ENCODE results near the gene MCOLN1. TPM values are rescaled to one million over a fixed set of nuclear protein-coding genes. Genes with fewer than 3 reads are reported as not detected.

MCOLN1 gene
- total and polyA plus RNA-seq, 2 donors (not counting 3 experiments of a cell fraction or from before 2014, with no cell fraction given) = 23.0 to 60.9 TPM

GRCh38 chr19:7488736-7489353 lies 33.6 kb upstream of the MCOLN1 start, which contains the start of gene PEX11G:
PEX11G (minus strand) TSS chr19:7489035; CDS start chr19:7489010, 25 bp downstream.
- intact Hi-C loops (cut with micrococcal nuclease) (loop anchor here (2.0 to 5.0 kb wide), 2 partner anchors 33 to 46 kb away; partner anchors contain the start of genes MCOLN1 and PNPLA6), dilution Hi-C loops (cut with MboI; ENCODE audit: extremely low pct_ligation_motif_present, low sequenced_read_pairs) (no loop called here)
- H4K20me1 ChIP-seq (replicated peaks; ENCODE audit: control insufficient read depth, extremely low read depth, insufficient read depth, low read length) = no peaks in the 10 kb centered on the region
- no peaks in the 10 kb centered on the region for H3K9me3 ChIP-seq (replicated peaks; ENCODE audit: control insufficient read depth, insufficient read depth, low read length)
- H3K27me3 ChIP-seq (ENCODE audit: control insufficient read depth in 2 of 2, insufficient read depth in 2 of 2, low read length in 2 of 2) = no peaks in the 10 kb centered on the region
- DNase-seq (ENCODE audit: low read depth, low spot score) (peak; percentile 91), FAIRE-seq (peak; percentile 21)
- TF ChIP-seq POLR2A (IDR thresholded peaks at IDR 0.05; ENCODE audit: low read depth, low read length) = peak; percentile 91
- no peak for TF ChIP-seq GATA2 (IDR thresholded peaks at IDR 0.05; ENCODE audit: insufficient read depth, insufficient read length, low read depth, low read length)
- TF ChIP-seq FOS (IDR thresholded peaks at IDR 0.05; ENCODE audit: borderline replicate concordance, insufficient read depth, low read length) = no peak
- TF ChIP-seq POLR2AphosphoS5 (IDR thresholded peaks at IDR 0.05; ENCODE audit: insufficient read depth, low read depth, low read length) = peak; percentile 76
- TF ChIP-seq EZH2 (IDR thresholded peaks at IDR 0.05; ENCODE audit: borderline replicate concordance, low read depth, low read length, severe bottlenecking) = no peak
- TF ChIP-seq MAX (IDR thresholded peaks at IDR 0.05; ENCODE audit: insufficient read depth, insufficient read length) = no peak
- CTCF ChIA-PET = no interaction called here
- no peaks in the 10 kb centered on the region for H3K36me3 ChIP-seq (ENCODE audit: control insufficient read depth in 2 of 2, extremely low read depth in 1 of 2, insufficient read depth in 2 of 2, low read length in 2 of 2)
- peak within 1 kb of the TSS; percentile 68 for H3K27ac ChIP-seq (ENCODE audit: insufficient read depth, low read depth, low read length)
- peak within 1 kb of the TSS; percentile 32 to 67 (median 45) for H3K4me3 ChIP-seq (replicated peaks in 1 of 3; ENCODE audit: insufficient read depth in 1 of 3, low read depth in 1 of 3, low read length in 3 of 3)
- H2AFZ ChIP-seq (ENCODE audit: low read depth, low read length) = peak within 1 kb of the TSS; percentile 98
- no peaks in the 10 kb centered on the region for H3K79me2 ChIP-seq (ENCODE audit: control insufficient read depth, insufficient read depth, low read length)
- no TSS peak for BruUV-seq (replicated peaks)
- H3K4me2 ChIP-seq (ENCODE audit: insufficient read depth, low read length) = peak within 1 kb of the TSS; percentile 77
- no peaks in the 10 kb centered on the region for H3K9me1 ChIP-seq (replicated peaks; ENCODE audit: control insufficient read depth, extremely low read depth, insufficient read depth, low read length)
- H3K9ac ChIP-seq (replicated peaks; ENCODE audit: extremely low read depth, insufficient read depth, low read length) = peak within 1 kb of the TSS; percentile 85
- peaks cover 18% of the 10 kb centered on the region for H3K4me1 ChIP-seq (ENCODE audit: control insufficient read depth, extremely low read depth, insufficient read depth, low read length)
- POLR2A ChIA-PET = no interaction called here

- no peaks in the 10 kb centered on the region for H4K20me1 ChIP-seq (replicated peaks; ENCODE audit: control insufficient read depth, extremely low read depth, insufficient read depth, low read length)
Observed at GRCh38 chr19:7489609-7490044, 32.8 kb upstream of the MCOLN1 start.

More at GRCh38 chr19:7489609-7490044, 32.8 kb upstream of the MCOLN1 start:
- peaks cover 18% of the 10 kb centered on the region for H3K4me1 ChIP-seq (ENCODE audit: control insufficient read depth, extremely low read depth, insufficient read depth, low read length)
- no peaks in the 10 kb centered on the region for H3K79me2 ChIP-seq (ENCODE audit: control insufficient read depth, insufficient read depth, low read length)
- no peak overlapping the region for H3K9ac ChIP-seq (replicated peaks; ENCODE audit: extremely low read depth, insufficient read depth, low read length)
- H3K9me1 ChIP-seq (replicated peaks; ENCODE audit: control insufficient read depth, extremely low read depth, insufficient read depth, low read length) = no peaks in the 10 kb centered on the region
- H3K36me3 ChIP-seq (ENCODE audit: control insufficient read depth in 2 of 2, extremely low read depth in 1 of 2, insufficient read depth in 2 of 2, low read length in 2 of 2) = no peaks in the 10 kb centered on the region
- intact Hi-C loops (cut with micrococcal nuclease) (loop anchor here (2.0 to 5.0 kb wide), 2 partner anchors 33 to 45 kb away; partner anchors contain the start of genes MCOLN1 and PNPLA6), dilution Hi-C loops (cut with MboI; ENCODE audit: extremely low pct_ligation_motif_present, low sequenced_read_pairs) (no loop called here)
- no TSS peak for BruUV-seq (replicated peaks)
- no peaks in the 10 kb centered on the region for H3K9me3 ChIP-seq (replicated peaks; ENCODE audit: control insufficient read depth, insufficient read depth, low read length)
- no peak overlapping the region for H3K4me3 ChIP-seq (replicated peaks in 1 of 3; ENCODE audit: insufficient read depth in 1 of 3, low read depth in 1 of 3, low read length in 3 of 3)
- no peak for TF ChIP-seq MAX (IDR thresholded peaks at IDR 0.05; ENCODE audit: insufficient read depth, insufficient read length)
- no peak for TF ChIP-seq GATA2 (IDR thresholded peaks at IDR 0.05; ENCODE audit: insufficient read depth, insufficient read length, low read depth, low read length)
- no peak for TF ChIP-seq EZH2 (IDR thresholded peaks at IDR 0.05; ENCODE audit: borderline replicate concordance, low read depth, low read length, severe bottlenecking)
- no peak for TF ChIP-seq POLR2A (IDR thresholded peaks at IDR 0.05; ENCODE audit: low read depth, low read length)
- TF ChIP-seq FOS (IDR thresholded peaks at IDR 0.05; ENCODE audit: borderline replicate concordance, insufficient read depth, low read length) = no peak
- no peak for TF ChIP-seq POLR2AphosphoS5 (IDR thresholded peaks at IDR 0.05; ENCODE audit: insufficient read depth, low read depth, low read length)
- TF ChIP-seq CTCF (IDR thresholded peaks at IDR 0.05; ENCODE audit: extremely low read depth in 1 of 2, insufficient read depth in 1 of 2, low read depth in 1 of 2, low read length in 2 of 2) = no peak
- no peak for TF ChIP-seq JUN (IDR thresholded peaks at IDR 0.05; ENCODE audit: borderline replicate concordance, insufficient read depth, insufficient read length, low read depth)
- no peak for TF ChIP-seq MYC (IDR thresholded peaks at IDR 0.05; ENCODE audit: low read depth, low read length)
- POLR2A ChIA-PET = no interaction called here
- H3K4me2 ChIP-seq (ENCODE audit: insufficient read depth, low read length) = no peak overlapping the region
- no peaks in the 10 kb centered on the region for H3K27me3 ChIP-seq (ENCODE audit: control insufficient read depth in 2 of 2, insufficient read depth in 2 of 2, low read length in 2 of 2)
- FAIRE-seq (no peak), DNase-seq (ENCODE audit: low read depth, low spot score) (no peak)
- CTCF ChIA-PET = no interaction called here
- no peak overlapping the region for H3K27ac ChIP-seq (ENCODE audit: insufficient read depth, low read depth, low read length)
- H2AFZ ChIP-seq (ENCODE audit: low read depth, low read length) = peak overlapping the region; percentile 28
